ENCODE data around the gene APOLD1. TPM values are rescaled to one million over a fixed set of nuclear protein-coding genes. Genes with fewer than 3 reads are reported as not detected.
"Not testable (repeated sequence)": the region's sequence is repeated elsewhere in the genome, so short reads cannot be mapped to it uniquely, and the experiment has no call there.

APOLD1 gene
- total RNA-seq, 1 donor from 2014 or later = 0.70 TPM

DNA sequence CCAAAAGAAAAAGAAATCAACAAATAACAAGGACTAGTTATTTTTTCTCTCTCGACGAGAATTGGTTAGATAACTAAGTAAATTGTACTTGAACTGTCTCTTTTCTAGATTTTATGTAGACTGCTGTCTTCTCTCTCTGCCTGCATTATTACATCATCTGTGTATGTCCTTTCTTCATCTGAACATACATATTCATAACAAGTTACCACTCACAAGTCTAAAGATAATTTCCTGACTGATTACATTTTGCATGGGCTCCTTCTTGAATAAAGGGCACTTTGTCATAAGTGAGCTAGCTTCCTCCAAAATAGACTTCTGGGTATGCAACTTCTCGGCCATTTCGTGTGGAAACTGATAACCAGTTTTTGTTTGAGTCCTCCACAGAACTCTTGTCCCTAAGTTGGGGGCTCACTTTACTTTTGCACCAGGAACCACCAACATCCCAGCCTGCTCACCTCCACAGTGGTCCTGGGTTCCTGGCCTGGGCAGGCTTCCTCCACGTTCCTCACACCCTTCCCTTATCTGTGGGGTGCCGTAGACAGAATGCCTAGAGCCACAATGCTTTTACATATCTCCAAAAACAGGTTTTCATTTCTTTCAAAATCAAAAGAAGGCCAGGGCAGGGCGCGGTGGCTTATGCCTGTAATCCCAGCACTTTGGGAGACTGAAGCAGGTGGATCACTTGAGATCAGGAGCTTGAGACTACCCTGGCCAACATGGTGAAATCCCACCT is 21.5 kb downstream of the APOLD1 start:
- H3K4me2 ChIP-seq (ENCODE audit: low read length) = no peak overlapping the region
- H3K27ac ChIP-seq (ENCODE audit: low read depth, low read length) = no peak overlapping the region
- H3K9me3 Mint-ChIP-seq (ENCODE audit: unreplicated experiment) = no peaks in the 10 kb centered on the region
- H3K4me3 Mint-ChIP-seq (ENCODE audit: unreplicated experiment) = no peak overlapping the region
- no peaks in the 10 kb centered on the region for H3K36me3 Mint-ChIP-seq (ENCODE audit: low read depth, unreplicated experiment)
- no peaks in the 10 kb centered on the region for H3K9me3 ChIP-seq (ENCODE audit: insufficient read depth, low read depth, low read length)
- H3K27me3 ChIP-seq (ENCODE audit: insufficient read depth, low read length) = no peaks in the 10 kb centered on the region
- H3K27ac Mint-ChIP-seq (ENCODE audit: unreplicated experiment) = no peak overlapping the region
- DNase-seq (ENCODE audit: low read depth) (no peak), FAIRE-seq (no peak)
- H3K9ac ChIP-seq (ENCODE audit: low read length) = no peak overlapping the region
- peaks cover 38% of the 10 kb centered on the region for H3K4me1 ChIP-seq (ENCODE audit: insufficient read depth, low read length)
- no peaks in the 10 kb centered on the region for H3K36me3 ChIP-seq (ENCODE audit: insufficient read depth, low read length)
- H3K79me2 ChIP-seq (ENCODE audit: insufficient read depth, low read length) = no peaks in the 10 kb centered on the region
- no peaks in the 10 kb centered on the region for H4K20me1 ChIP-seq (ENCODE audit: insufficient read depth, low read length)
- no peaks in the 10 kb centered on the region for H3K27me3 Mint-ChIP-seq (ENCODE audit: low read depth, unreplicated experiment)
- no peak overlapping the region for H2AFZ ChIP-seq (ENCODE audit: low read depth, low read length)
- H3K4me1 Mint-ChIP-seq (ENCODE audit: low read depth, unreplicated experiment) = peaks cover 23% of the 10 kb centered on the region
- no peak overlapping the region for H3K4me3 ChIP-seq (ENCODE audit: insufficient read depth, low read depth, low read length)
- TF ChIP-seq EZH2 (IDR thresholded peaks at IDR 0.05; ENCODE audit: insufficient read depth, low read length) = no peak
- TF ChIP-seq, protein P1, sequence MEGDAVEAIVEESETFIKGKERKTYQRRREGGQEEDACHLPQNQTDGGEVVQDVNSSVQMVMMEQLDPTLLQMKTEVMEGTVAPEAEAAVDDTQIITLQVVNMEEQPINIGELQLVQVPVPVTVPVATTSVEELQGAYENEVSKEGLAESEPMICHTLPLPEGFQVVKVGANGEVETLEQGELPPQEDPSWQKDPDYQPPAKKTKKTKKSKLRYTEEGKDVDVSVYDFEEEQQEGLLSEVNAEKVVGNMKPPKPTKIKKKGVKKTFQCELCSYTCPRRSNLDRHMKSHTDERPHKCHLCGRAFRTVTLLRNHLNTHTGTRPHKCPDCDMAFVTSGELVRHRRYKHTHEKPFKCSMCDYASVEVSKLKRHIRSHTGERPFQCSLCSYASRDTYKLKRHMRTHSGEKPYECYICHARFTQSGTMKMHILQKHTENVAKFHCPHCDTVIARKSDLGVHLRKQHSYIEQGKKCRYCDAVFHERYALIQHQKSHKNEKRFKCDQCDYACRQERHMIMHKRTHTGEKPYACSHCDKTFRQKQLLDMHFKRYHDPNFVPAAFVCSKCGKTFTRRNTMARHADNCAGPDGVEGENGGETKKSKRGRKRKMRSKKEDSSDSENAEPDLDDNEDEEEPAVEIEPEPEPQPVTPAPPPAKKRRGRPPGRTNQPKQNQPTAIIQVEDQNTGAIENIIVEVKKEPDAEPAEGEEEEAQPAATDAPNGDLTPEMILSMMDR (IDR thresholded peaks at IDR 0.05; ENCODE audit: insufficient read depth, low read depth, low read length) = no peak

GRCh38 chr12:12807517-12807903 is 22.1 kb downstream of the APOLD1 start:
- peaks cover 38% of the 10 kb centered on the region for H3K4me1 ChIP-seq (ENCODE audit: insufficient read depth, low read length)
- peak overlapping the region; percentile 90 for H3K27ac ChIP-seq (ENCODE audit: low read depth, low read length)
- not testable (repeated sequence) for H3K9me3 Mint-ChIP-seq (ENCODE audit: unreplicated experiment); H3K27me3 Mint-ChIP-seq (ENCODE audit: low read depth, unreplicated experiment); H3K4me3 Mint-ChIP-seq (ENCODE audit: unreplicated experiment); H2AFZ ChIP-seq (ENCODE audit: low read depth, low read length); H4K20me1 ChIP-seq (ENCODE audit: insufficient read depth, low read length); H3K36me3 ChIP-seq (ENCODE audit: insufficient read depth, low read length); H3K79me2 ChIP-seq (ENCODE audit: insufficient read depth, low read length); H3K36me3 Mint-ChIP-seq (ENCODE audit: low read depth, unreplicated experiment); FAIRE-seq; H3K27me3 ChIP-seq (ENCODE audit: insufficient read depth, low read length); DNase-seq (ENCODE audit: low read depth); H3K27ac Mint-ChIP-seq (ENCODE audit: unreplicated experiment); H3K4me2 ChIP-seq (ENCODE audit: low read length); H3K9me3 ChIP-seq (ENCODE audit: insufficient read depth, low read depth, low read length); H3K9ac ChIP-seq (ENCODE audit: low read length); H3K4me3 ChIP-seq (ENCODE audit: insufficient read depth, low read depth, low read length)
- H3K4me1 Mint-ChIP-seq (ENCODE audit: low read depth, unreplicated experiment) = peaks cover 21% of the 10 kb centered on the region

DNA sequence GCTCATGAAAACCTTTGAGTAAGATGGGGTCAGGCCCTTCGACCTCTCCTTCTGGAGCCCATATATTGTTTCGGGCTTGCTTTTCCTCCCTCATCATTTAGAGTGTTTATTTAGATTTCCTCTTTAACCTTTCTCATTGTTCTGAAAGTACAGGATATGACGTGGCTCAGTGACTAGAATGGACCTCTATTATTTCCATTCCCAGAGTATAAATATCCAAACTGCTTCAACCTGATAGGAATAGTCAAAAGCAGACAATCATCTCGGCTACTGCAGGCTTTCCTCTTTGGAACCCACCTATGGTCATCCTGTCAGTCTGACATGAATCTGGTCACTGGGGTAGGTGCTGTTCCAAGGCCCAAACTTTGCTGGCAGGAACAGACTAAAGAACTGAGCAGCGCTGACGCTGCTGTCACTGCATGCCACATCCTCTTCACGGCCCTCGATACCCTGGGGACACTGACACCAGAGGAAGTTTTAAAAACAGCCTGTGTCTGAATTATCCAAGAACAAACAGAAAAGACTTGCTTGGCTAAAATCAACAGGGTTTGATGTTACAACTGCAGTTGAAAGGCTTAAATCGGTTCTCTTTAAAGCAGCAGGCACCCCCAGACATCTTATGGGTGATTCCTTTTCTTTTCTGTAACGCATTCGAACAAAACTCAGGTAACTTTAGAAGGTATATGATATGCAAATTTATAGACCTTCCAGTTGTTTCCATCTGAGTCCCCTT is 22.7 kb downstream of the APOLD1 start:
- no peaks in the 10 kb centered on the region for H3K27me3 ChIP-seq (ENCODE audit: insufficient read depth, low read length)
- TF ChIP-seq, protein P1 (IDR thresholded peaks at IDR 0.05; ENCODE audit: insufficient read depth, low read depth, low read length) = no peak
- no peak for TF ChIP-seq EZH2 (IDR thresholded peaks at IDR 0.05; ENCODE audit: insufficient read depth, low read length)
- H4K20me1 ChIP-seq (ENCODE audit: insufficient read depth, low read length) = no peaks in the 10 kb centered on the region
- no peaks in the 10 kb centered on the region for H3K9me3 Mint-ChIP-seq (ENCODE audit: unreplicated experiment)
- H3K4me2 ChIP-seq (ENCODE audit: low read length) = peak overlapping the region; percentile 68
- H3K4me1 Mint-ChIP-seq (ENCODE audit: low read depth, unreplicated experiment) = peaks cover 21% of the 10 kb centered on the region
- no peak for FAIRE-seq
- no peak for DNase-seq (ENCODE audit: low read depth)
- H3K4me3 Mint-ChIP-seq (ENCODE audit: unreplicated experiment) = no peak overlapping the region
- H3K9me3 ChIP-seq (ENCODE audit: insufficient read depth, low read depth, low read length) = no peaks in the 10 kb centered on the region
- H3K4me3 ChIP-seq (ENCODE audit: insufficient read depth, low read depth, low read length) = peak overlapping the region; percentile 6
- peak overlapping the region; percentile 19 for H2AFZ ChIP-seq (ENCODE audit: low read depth, low read length)
- H3K27ac Mint-ChIP-seq (ENCODE audit: unreplicated experiment) = no peak overlapping the region
- no peaks in the 10 kb centered on the region for H3K36me3 Mint-ChIP-seq (ENCODE audit: low read depth, unreplicated experiment)
- H3K4me1 ChIP-seq (ENCODE audit: insufficient read depth, low read length) = peaks cover 36% of the 10 kb centered on the region
- H3K79me2 ChIP-seq (ENCODE audit: insufficient read depth, low read length) = peaks cover under 1% of the 10 kb centered on the region
- H3K27me3 Mint-ChIP-seq (ENCODE audit: low read depth, unreplicated experiment) = no peaks in the 10 kb centered on the region
- H3K36me3 ChIP-seq (ENCODE audit: insufficient read depth, low read length) = no peaks in the 10 kb centered on the region
- peak overlapping the region; percentile 90 for H3K27ac ChIP-seq (ENCODE audit: low read depth, low read length)
- peak overlapping the region; percentile 76 for H3K9ac ChIP-seq (ENCODE audit: low read length)
